HG03039 (cell line): Measurements from ENCODE around the gene HMX3.

Source experiments
- ATAC-seq: cut with Tn5 transposase; IDR thresholded peaks from one replicate; pipeline ENCODE4 v1.9.1; 2021; ENCODE audit warnings: mild to moderate bottlenecking, moderate library complexity; ENCODE audit not compliant: unreplicated experiment

HMX3 gene

DNA sequence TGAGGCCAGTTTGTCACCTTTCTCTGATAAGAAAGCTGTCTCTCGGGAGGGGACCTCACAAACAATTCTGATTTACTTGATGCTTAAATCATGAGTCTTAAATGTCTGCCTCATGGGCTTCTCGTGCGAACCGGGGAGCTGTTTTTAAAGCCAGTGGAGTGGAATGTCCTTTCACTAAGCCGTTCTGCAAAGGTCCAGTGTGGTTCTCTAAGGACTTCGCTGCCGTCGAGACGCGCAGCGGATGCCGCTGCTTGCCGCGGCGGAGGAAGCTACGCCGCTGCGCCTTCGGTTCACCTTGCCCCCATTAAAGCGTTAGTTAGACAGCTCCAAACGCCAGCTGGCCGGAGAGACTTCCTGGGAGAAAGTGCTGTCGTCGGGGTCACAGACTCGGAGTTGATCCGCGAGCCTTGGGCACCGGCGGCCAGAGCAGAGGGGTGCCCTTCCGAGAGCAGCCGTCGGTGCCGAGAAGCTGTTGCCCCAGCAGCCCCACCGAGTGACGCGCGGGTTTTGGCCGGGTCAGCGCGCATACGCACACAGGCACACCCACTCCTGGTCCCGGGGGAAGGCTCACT, 1.3 kb upstream of the HMX3 start:
- ATAC-seq: no peak

DNA sequence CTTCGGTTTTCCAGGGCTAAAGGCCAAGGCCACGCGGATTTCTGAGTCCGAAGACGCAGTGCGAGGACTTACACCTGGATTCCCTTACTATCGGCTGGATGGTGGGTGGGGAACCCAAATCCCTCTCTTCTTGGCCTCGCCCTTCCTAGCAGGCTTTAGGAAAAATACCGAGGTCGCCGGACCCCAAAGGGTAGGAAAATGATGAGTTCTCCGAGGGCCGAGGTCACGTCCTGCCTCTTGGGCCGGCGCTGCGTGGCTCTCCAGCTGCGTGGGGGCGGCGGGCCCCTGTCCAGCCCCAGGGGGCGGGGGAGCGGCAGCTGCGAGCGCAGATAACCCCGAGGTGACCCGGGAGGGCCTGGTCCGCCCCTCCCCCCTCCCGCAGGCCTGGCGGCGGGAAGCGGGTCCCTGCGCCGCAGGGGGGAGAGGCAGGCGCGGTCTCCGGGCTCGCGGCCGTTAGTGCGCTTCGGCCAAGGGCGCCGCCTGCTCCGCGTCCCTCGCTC, 805 bp upstream of the HMX3 start:
- no peak for ATAC-seq

DNA sequence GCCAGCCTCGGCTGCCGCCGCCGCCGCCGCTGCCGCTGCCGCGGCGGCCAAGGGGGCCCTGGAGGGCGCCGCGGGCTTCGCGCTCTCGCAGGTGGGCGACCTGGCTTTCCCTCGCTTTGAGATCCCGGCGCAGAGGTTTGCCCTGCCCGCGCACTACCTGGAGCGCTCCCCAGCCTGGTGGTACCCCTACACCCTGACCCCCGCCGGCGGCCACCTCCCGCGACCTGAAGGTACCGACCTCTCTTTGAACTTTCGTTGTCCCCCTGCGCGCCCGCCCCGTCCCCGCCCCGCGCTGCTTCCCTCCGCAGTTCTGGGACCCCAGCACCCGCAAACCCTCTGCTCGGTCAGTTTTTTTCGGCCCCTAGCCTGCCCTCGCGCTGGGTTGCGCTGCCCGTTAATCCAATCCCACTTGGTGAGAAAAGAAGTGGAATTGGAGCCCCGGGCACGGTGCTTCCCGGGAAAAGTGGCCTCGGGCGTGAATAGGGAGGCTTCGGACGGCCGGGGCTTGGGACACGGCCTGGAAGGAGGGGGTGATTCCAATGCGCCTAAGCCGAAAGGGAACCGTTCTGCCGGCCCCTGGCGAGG, 543 bp downstream of the HMX3 start:
- no peak for ATAC-seq

DNA sequence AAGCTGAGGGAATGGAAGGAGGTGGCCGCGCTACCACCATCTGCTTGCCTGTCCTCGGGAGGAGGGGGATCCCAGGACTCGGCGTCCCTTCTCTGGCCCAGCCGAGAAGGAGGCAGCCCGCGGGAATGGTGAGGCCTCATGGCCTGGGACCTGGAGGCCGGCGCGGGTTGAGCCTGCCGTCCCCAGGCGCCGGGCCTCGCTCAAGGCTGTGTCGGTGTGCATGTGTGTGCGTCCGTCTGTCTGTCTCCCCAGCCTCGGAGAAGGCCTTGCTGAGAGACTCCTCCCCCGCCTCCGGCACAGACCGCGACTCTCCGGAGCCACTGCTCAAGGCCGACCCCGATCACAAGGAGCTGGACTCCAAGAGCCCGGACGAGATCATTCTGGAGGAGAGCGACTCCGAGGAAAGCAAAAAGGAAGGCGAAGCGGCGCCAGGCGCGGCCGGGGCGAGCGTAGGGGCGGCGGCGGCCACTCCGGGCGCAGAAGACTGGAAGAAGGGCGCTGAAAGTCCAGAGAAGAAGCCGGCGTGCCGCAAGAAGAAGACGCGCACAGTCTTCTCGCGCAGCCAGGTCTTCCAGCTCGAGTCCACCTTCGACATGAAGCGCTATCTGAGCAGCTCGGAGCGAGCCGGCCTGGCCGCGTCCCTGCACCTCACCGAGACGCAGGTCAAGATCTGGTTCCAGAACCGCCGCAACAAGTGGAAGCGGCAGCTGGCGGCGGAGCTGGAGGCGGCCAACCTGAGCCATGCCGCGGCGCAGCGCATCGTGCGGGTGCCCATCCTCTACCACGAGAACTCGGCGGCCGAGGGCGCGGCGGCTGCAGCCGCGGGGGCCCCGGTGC, 1.3 kb downstream of the HMX3 start:
- ATAC-seq: no peak

DNA sequence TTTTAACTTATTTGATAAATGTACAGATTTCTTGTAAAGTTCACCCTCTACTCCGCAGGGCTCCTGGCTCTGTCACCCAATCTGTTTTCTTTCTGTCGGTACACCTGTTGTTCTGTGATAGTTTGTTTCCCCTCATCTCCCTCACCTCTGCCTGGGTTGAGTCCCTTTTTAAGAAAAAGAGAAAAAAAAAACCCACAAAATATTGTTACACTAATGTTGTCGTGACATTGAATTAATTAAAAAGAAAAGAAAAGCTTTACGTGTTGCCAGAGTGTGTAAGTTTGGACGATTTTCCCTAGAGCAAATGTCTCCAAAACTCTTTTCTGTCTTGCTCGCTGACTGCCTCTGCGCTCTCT, 3.4 kb downstream of the HMX3 start:
- no peak for ATAC-seq

DNA sequence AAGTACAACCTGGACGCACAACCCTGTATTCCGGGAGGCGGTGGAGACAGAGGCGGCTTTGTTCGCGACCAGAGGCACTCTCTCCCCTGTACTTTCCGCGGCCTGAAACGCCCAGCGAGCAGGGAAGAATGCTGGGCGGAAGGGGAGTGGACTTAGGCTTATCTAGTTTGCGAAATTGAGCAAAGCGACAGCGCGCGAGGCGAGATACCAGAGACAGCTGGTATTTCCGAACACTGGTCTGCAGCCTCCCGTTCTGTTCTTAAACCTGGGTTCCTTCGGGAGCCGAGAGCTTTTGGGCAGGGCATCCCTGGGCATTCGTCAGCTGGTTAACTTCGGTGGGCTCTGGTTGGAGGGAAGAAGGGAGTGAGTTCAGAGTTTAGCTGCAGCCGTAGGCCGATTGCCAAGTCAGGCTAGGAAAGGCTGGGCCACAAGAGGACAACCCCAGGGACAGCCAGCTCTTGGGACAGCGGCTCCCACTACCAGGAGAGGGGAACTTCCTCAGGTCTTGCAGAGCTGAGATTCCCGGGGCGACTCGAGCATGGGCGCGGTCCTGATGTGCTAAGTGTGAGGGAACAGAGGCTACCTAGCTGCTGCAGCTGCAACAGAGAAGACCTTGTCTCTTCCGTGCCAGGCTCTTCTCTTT, 3.9 kb downstream of the HMX3 start:
- ATAC-seq: no peak

DNA sequence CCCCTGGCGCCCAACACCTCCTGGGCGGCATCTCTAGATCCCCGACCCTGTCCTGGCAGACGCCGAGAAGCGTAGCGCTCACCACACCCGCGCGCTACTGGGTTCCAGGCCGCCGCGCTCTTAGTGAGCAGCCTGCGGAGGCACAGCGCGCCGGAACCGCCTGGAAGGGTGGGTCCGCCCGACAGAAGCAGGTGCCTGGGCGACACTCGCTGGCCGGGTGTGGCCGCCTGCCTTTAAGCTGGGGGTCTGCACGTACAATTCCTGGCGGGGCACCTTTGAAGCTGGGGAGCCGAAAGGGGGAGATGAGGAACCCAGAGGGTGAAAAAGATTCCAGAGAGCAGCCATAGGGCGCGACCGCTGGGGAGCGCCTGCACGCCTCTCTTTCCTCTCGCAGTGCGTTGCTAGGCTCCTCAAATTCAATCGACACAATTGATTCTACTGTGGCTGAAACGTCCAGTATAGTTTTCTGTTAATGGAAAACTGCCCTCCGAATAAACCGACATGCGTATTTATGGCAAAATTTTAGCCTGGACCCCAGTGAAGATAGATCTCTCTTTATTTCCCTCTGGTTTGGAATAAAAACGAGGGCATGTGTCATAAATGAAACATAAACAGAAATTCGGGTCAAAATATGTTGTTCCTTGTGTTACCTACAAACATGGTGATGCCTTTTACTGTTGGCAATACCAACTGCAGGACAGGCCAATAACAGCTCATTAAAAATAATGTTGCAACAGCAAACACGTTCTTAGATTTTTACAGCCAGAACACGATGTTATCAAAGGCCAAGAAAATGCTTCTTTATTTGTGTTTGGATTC, 4.6 kb downstream of the HMX3 start:
- ATAC-seq: no peak

DNA sequence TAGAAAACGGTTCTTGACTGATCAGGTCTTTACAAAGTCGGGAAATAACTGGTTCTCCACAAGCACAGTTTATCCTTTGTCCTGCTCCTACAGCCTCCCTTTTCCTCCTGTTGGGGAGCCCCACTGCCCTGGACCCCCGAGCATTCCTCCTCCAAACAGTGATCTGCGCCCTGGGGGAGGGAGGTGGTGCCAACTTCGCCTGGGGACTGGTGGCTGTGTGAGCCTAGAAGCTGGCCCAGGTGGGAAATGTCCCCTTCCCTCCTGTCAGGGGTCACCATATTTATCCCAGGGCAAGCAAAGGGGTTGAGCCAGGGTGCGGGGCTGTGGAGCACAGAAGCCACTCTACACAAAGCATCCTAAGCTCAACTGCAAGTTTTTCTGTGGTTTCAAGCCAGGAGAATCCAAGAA, 5.2 kb downstream of the HMX3 start:
- ATAC-seq: no peak

DNA sequence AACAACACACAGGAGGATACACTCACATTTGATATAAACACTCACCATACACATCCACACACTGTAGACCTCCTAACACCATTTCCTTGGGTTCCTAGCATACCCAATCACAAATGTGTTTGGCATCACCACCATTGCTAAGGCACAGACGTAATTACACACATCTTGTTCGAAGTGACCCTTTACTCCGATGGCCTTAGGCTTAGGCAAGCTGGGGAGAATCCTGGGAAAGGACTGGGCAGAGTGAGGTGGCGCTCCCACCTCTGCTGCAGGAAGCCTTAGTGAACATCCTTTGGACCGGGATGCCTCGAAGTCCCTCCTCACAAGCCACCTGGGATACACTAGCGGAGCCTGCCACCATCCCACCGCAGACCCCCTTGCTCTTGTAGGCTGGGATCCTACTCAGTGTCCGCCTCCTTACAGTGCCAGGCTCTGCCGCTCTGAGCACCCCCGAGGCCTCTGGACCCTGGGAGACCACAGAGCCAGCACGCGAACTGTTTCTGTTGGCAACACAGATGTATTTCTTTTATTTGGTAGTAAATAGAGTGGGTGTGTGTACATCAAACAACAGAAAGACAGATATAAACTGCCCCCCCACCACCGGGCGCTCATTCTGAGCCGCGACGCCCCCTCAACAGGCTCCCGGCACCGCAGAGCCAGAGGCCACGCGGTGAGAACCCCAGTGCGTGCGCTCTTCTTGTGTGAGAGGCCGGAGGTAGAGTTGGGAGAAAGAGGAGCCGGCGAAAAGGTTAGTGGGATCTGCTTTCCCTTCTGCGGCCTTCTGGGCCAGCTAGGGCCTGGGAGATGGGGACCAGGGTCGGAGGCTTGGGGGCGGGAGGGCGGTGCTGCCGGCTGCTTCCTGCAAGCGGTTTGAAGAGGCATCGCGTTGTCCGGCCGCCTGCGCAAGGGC, 6.3 kb downstream of the HMX3 start:
- no peak for ATAC-seq

DNA sequence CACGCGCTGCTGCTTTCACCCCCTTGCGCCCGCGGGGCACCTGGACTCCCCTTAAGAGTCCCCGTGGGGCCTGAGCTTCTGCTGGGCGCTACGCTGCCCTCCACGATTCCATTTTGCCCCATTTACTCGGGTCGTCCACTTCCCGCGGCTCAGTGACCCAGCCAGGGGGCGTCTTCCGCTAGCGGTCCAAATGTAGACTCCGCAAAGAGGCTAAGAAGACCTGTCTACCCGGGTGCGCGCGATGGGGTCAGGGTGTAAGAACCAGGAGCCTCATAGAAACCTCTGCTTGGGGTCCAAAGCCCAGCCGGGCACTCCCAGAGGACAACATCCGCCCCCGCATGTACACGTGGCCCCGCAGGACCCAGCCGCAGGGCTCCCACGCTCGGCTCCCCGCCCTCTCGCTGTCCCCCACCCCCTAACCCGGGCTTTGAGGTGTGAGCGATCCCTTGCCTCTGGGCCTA, 7.0 kb downstream of the HMX3 start:
- no peak for ATAC-seq

DNA sequence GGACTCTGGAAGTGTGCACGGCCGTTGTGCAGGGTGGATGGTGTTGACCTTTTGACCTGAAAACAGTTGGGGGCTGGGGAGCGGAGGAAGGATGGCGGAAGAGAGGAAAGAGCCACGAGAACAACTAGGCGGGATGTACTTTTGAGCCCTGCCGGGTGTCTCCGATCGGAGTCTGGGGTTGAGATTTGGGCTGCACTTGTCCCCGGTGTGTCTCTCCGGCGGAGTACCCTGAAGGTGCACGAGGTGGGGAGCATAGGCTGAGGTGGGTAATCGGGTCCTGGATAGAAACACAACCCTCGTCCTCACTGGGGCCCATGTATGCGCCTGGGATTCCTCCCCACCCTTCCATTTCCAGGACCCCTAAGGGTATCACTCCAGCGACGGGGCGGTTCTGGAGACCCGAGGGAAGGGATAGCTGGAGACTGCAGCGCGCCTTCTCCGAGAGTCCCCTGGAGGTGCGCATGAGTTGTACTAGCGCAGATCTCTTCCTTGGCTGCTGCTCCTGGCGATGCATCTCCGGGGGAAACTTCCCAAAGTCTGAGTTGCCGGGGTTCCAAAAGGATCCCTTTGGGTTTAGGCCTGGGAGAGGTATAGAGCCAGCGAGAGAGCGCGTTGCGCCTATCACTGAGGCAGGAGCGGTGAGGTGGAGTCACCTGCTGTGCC, 7.5 kb downstream of the HMX3 start:
- ATAC-seq: no peak

DNA sequence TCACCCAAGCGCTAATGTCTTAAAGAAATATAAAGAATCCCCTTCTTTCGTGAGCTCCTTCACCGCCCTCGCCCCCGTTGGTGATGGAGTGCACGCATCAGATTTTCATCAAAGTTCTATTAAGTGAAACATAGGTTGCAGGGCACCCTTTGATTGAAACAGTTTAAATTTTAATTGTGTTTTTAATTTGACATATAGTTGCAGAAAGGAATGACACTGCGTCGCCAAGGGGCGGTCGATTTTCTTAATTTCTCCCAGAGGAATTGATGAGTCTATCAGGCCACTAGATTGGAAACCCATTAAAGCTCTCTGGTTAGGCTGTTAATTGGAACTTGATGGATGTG, 8.0 kb downstream of the HMX3 start:
- no peak for ATAC-seq

DNA sequence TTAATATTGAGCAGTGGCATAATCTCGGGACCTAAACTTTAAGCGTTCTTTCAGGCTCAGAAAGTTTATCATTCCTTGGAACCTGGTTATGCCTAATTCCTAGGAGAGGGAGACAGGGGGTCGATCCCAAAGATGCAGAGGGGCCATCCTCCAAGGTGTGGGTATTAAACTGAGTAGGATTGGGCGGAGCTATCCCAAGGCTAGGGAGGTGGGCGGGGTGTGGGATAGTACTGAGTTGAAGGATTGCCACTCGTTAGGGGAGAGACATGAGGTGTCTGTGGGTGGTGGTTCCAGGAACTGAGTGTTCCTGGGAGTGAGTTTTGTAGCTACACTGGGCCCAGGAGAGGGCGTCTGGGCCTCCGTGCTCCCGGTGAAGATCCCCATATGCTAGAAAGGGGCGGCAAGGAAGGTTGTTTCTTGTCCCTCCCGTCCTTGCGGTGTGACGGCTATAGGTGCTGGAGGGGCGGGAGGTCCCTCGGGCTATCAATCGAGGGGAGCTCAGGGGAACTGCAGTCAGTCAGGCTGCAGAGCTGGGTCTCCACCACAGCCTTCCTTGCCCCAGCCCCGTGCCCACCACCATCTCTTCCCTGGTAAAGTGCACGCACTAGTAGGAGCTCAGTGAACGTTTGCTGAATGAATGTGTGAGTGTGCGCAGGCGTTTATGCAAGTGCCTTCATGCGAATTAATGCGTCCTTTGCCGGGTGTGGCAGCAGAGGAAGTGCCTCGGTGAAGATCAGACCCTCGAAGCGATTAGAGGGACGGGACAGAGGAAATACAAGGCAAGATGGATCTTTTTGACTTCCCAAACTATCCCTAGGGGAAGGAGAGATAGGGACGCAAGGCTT, 9.1 kb downstream of the HMX3 start:
- ATAC-seq: no peak

DNA sequence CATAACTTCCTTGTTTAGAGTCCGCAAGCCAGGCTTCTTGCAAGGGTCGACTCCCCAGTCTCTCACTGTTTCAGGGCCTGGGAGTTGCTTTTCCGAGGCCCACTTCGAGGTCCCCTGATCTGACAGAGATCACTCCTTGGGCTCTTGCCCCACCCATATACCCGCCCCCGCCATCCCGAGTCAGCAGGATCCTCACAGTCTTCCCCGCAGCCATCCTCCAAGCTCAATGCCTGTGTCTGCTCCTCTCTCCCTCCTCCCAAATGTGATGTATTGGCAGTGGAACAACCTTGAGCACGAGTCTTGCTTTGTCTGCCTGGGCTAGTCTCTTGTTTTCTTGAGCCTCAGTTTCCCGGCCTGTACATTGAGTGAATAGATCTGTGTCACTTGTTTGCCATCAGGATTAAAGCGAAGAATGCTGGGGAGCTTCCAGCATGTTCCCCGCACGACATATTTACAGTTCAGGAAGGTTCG, 9.8 kb downstream of the HMX3 start:
- ATAC-seq: no peak

DNA sequence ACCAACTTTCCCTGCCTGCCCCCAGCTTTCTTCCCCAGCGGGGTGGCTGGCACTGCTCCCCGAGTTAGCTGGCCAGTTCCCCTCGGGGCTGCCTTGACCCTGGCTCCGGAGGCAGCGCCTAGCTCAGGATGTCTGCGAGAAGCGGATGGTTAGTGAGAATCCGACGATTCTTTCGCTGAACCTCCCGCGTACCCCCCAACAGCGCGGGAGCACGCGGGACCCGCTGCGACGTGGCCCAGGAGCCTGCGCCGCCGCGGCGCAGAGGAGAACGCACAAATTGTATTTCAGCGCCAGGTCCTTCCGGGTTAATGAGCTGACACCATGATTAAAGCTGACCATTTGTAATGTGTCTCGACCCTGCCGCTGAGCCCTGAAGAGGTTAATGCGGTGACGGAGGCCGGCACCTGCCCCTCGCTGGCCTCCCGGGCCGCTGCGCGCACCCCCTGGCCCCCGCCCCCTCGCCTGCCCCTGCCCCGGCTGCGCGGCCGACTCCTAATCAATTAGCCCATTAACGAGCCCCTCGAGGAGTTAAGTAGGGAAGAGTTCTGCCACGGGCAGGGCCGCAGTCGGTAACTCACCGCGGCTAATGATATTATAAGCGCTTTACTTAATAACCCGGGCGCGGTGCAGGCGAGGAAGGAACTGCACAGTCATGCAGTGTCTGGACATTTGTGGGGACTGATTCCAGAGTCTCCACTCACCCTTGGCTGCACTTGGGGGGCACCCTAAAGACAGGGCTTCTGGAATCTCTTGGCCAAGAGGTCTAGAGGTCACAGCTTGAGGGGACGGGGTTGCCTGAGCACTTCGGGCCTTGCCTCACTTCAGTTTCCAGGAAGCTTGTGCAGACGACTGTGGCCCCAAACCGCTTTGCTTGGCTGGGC, 10.5 kb downstream of the HMX3 start:
- ATAC-seq: no peak

DNA sequence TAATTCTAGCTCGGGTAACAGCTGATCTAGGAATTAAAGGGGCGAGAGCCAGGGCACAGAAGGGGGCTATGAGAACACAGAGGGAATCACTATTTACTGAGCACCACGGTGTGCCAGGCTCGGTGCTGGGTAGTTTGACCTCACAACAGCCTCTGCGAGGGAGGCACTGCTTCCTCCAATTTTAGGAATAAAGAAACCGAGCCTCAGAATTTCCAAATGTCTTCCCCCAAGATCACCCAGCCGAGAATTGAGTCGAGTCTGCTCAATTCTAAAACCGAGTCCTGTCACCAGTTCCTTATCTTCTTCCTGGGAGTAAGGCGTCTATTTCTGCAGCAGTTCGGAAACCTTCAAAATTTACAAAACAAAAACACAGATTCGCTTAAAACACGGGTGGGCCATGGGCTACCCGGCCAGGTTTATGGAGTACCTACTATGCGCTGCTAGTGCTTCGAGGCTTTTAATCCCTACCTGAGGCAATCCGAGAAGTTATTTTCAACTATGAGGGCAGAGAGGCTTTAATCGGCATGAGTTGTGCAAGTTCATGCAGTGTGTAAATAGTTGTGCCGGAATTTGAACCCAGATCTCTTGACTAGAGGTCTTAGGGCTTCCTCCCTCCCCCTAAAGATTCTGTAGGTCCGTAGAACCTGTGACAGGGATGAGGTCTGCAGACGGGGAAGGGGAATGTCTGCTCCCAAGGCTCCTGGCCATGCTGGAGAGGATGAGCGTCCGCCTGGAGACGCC, 11.3 kb downstream of the HMX3 start:
- no peak for ATAC-seq
